ENCODE results near the gene FLNA. TPM values are rescaled to one million over a fixed set of nuclear protein-coding genes. Genes with fewer than 3 reads are reported as not detected.
A peak's percentile ranks its signal among the peaks of the same experiment; 100 is the strongest.

Gene FLNA
- total RNA-seq, 1 experiment from 2014 or later, result 920 TPM

DNA sequence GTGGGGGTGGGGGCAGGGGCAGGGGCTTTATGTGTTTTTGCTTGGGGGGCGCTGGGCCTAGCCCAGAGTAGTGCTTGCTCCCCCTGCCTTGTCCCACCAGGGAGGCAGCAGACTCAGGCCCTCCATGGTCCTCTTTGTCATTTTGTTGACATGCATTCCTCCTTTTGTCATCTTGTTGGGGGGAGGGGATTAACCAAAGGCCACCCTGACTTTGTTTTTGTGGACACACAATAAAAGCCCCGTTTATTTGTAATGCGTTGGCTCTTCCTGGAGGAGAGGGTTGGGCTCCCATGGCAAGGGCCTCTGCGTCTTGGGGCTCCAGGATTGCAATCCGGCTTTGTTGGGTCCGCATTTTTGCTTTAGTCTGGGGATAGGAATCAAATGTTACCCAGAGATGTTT, 6.8 kb upstream of the FLNA start:
- no TSS peak for BruUV-seq (replicated peaks)
- POLR2A ChIA-PET, result no interaction called here
- ATAC-seq (no peak), DNase-seq (ENCODE audit: low read depth, low spot score) (no peak)
- Histone ChIP-seq H3K4me1 (ENCODE audit: control insufficient read depth, insufficient read depth, low read length) (peaks cover 30% of the 10 kb centered on the region), H3K27ac (ENCODE audit: low read length) (no peak overlapping the region), H3K9me3 (ENCODE audit: control insufficient read depth, insufficient read depth, low read depth, low read length) (no peaks in the 10 kb centered on the region), H3K36me3 (ENCODE audit: control insufficient read depth, insufficient read depth, low read length) (peaks cover 4% of the 10 kb centered on the region), H3K27me3 (ENCODE audit: control insufficient read depth, insufficient read depth, low read length) (no peaks in the 10 kb centered on the region), H3K4me3 (ENCODE audit: low read depth in 2 of 2, low read length in 2 of 2) (no peak overlapping the region)
- intact Hi-C loops (cut with micrococcal nuclease; ENCODE audit: unreplicated experiment) (no loop called here), in situ Hi-C loops (cut with HindIII; ENCODE audit: low pct_unique_long_range_greater_than_20kb, low sequenced_read_pairs) (no loop called here)
- TF ChIP-seq TCF7L2 (IDR thresholded peaks at IDR 0.05; ENCODE audit: low read depth, low read length) (no peak), SIN3A (IDR thresholded peaks at IDR 0.05; ENCODE audit: borderline replicate concordance, insufficient read depth, low read depth, low read length) (no peak), POLR2AphosphoS5 (IDR thresholded peaks at IDR 0.05; ENCODE audit: low read depth, low read length) (no peak)
- TF ChIP-seq, protein P1, sequence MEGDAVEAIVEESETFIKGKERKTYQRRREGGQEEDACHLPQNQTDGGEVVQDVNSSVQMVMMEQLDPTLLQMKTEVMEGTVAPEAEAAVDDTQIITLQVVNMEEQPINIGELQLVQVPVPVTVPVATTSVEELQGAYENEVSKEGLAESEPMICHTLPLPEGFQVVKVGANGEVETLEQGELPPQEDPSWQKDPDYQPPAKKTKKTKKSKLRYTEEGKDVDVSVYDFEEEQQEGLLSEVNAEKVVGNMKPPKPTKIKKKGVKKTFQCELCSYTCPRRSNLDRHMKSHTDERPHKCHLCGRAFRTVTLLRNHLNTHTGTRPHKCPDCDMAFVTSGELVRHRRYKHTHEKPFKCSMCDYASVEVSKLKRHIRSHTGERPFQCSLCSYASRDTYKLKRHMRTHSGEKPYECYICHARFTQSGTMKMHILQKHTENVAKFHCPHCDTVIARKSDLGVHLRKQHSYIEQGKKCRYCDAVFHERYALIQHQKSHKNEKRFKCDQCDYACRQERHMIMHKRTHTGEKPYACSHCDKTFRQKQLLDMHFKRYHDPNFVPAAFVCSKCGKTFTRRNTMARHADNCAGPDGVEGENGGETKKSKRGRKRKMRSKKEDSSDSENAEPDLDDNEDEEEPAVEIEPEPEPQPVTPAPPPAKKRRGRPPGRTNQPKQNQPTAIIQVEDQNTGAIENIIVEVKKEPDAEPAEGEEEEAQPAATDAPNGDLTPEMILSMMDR (IDR thresholded peaks at IDR 0.05), result no peak
- TF ChIP-seq, protein P2, sequence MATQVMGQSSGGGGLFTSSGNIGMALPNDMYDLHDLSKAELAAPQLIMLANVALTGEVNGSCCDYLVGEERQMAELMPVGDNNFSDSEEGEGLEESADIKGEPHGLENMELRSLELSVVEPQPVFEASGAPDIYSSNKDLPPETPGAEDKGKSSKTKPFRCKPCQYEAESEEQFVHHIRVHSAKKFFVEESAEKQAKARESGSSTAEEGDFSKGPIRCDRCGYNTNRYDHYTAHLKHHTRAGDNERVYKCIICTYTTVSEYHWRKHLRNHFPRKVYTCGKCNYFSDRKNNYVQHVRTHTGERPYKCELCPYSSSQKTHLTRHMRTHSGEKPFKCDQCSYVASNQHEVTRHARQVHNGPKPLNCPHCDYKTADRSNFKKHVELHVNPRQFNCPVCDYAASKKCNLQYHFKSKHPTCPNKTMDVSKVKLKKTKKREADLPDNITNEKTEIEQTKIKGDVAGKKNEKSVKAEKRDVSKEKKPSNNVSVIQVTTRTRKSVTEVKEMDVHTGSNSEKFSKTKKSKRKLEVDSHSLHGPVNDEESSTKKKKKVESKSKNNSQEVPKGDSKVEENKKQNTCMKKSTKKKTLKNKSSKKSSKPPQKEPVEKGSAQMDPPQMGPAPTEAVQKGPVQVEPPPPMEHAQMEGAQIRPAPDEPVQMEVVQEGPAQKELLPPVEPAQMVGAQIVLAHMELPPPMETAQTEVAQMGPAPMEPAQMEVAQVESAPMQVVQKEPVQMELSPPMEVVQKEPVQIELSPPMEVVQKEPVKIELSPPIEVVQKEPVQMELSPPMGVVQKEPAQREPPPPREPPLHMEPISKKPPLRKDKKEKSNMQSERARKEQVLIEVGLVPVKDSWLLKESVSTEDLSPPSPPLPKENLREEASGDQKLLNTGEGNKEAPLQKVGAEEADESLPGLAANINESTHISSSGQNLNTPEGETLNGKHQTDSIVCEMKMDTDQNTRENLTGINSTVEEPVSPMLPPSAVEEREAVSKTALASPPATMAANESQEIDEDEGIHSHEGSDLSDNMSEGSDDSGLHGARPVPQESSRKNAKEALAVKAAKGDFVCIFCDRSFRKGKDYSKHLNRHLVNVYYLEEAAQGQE (IDR thresholded peaks at IDR 0.05; ENCODE audit: insufficient read depth in 1 of 2, low read depth in 2 of 2, low read length in 1 of 2), result no peak
- CTCF ChIA-PET, result no interaction called here

DNA sequence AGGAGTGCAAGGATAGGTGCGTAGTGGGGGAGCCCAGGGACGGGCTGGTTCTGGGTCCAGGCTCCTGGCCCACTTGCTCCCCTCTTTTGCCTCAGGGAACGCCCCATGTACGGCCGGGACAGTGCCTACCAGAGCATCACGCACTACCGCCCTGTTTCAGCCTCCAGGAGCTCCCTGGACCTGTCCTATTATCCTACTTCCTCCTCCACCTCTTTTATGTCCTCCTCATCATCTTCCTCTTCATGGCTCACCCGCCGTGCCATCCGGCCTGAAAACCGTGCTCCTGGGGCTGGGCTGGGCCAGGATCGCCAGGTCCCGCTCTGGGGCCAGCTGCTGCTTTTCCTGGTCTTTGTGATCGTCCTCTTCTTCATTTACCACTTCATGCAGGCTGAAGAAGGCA, 6.4 kb upstream of the FLNA start:
- Histone ChIP-seq H3K27ac (ENCODE audit: low read length) (peak overlapping the region; percentile 94), H3K4me1 (ENCODE audit: control insufficient read depth, insufficient read depth, low read length) (peaks cover 35% of the 10 kb centered on the region), H3K27me3 (ENCODE audit: control insufficient read depth, insufficient read depth, low read length) (no peaks in the 10 kb centered on the region), H3K36me3 (ENCODE audit: control insufficient read depth, insufficient read depth, low read length) (peaks cover 4% of the 10 kb centered on the region), H3K4me3 (ENCODE audit: low read depth in 2 of 2, low read length in 2 of 2) (peak overlapping the region; percentile 91 to 94), H3K9me3 (ENCODE audit: control insufficient read depth, insufficient read depth, low read depth, low read length) (no peaks in the 10 kb centered on the region)
- ChIA-PET POLR2A (no interaction called here), CTCF (no interaction called here)
- TF ChIP-seq, protein P2 (IDR thresholded peaks at IDR 0.05; ENCODE audit: insufficient read depth in 1 of 2, low read depth in 2 of 2, low read length in 1 of 2), result no peak
- TF ChIP-seq, protein P1 (IDR thresholded peaks at IDR 0.05), result no peak
- TF ChIP-seq POLR2AphosphoS5 (IDR thresholded peaks at IDR 0.05; ENCODE audit: low read depth, low read length), result no peak
- no peak for TF ChIP-seq TCF7L2 (IDR thresholded peaks at IDR 0.05; ENCODE audit: low read depth, low read length)
- TF ChIP-seq SIN3A (IDR thresholded peaks at IDR 0.05; ENCODE audit: borderline replicate concordance, insufficient read depth, low read depth, low read length), result no peak
- BruUV-seq (replicated peaks), result no TSS peak
- in situ Hi-C loops (cut with HindIII; ENCODE audit: low pct_unique_long_range_greater_than_20kb, low sequenced_read_pairs) (no loop called here), intact Hi-C loops (cut with micrococcal nuclease; ENCODE audit: unreplicated experiment) (no loop called here)
- ATAC-seq, result no peak
- no peak for DNase-seq (ENCODE audit: low read depth, low spot score)
